Measurements from ENCODE around the gene ROR2. TPM values are rescaled to one million over a fixed set of nuclear protein-coding genes. Genes with fewer than 3 reads are reported as not detected.
A peak's percentile ranks its signal among the peaks of the same experiment; 100 is the strongest.

Gene ROR2
- total and polyA plus RNA-seq, 2 of the 8 experiments (the other 6 are each of a cell fraction or from before 2014, with no cell fraction given) = 2.7 to 4.3 TPM

DNA sequence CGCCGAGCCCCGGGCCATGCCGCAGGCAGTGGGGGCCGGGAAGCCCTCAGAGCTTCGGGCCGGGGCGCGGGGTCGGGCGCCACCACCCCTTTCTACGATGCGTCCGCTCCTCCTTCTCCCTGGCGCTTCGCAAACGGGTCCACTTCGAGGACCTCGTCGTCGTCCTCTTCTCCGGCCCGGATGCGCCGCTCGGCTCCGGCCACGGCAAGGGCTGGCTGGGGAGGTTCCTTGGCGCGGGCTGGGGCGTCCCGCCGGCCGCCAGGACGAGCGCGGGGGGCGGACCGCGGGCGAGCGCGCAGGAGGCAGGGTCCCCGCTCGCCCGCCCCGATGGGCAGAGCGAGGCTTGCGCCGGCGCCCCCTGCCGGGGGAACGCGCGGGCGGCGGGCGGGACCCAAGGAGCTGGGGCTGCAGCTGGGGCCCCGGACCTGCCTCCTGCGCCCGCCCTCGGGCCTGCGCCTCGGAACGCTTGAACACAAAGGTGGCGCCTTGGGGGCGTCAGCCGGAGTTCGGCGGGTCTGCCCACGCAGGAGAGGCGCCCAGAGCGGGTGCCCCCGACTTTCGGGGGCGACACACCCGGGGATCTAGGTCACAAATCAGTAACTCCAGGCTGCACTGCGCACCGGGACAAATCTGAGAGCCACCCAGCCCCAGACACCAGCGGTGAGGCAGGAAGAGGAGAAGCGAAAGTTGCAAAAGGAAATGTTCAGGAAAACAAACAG, at the start of gene ROR2 (continued):
- no peak for TF ChIP-seq GTF2F1 (IDR thresholded peaks at IDR 0.05; ENCODE audit: borderline replicate concordance, low read depth, low read length)
- TF ChIP-seq FOSL1 (IDR thresholded peaks at IDR 0.05; ENCODE audit: insufficient read depth, low read depth, low read length) = no peak
- no peak for TF ChIP-seq CEBPB (IDR thresholded peaks at IDR 0.05; ENCODE audit: low read depth, low read length)
- no peak for TF ChIP-seq E2F6 (IDR thresholded peaks at IDR 0.05)
- TF ChIP-seq EGR1 (IDR thresholded peaks at IDR 0.05; ENCODE audit: borderline replicate concordance, low read depth, low read length) = peak; percentile 49; the same call in 1 of the 2 replicates
- TF ChIP-seq, protein P1, sequence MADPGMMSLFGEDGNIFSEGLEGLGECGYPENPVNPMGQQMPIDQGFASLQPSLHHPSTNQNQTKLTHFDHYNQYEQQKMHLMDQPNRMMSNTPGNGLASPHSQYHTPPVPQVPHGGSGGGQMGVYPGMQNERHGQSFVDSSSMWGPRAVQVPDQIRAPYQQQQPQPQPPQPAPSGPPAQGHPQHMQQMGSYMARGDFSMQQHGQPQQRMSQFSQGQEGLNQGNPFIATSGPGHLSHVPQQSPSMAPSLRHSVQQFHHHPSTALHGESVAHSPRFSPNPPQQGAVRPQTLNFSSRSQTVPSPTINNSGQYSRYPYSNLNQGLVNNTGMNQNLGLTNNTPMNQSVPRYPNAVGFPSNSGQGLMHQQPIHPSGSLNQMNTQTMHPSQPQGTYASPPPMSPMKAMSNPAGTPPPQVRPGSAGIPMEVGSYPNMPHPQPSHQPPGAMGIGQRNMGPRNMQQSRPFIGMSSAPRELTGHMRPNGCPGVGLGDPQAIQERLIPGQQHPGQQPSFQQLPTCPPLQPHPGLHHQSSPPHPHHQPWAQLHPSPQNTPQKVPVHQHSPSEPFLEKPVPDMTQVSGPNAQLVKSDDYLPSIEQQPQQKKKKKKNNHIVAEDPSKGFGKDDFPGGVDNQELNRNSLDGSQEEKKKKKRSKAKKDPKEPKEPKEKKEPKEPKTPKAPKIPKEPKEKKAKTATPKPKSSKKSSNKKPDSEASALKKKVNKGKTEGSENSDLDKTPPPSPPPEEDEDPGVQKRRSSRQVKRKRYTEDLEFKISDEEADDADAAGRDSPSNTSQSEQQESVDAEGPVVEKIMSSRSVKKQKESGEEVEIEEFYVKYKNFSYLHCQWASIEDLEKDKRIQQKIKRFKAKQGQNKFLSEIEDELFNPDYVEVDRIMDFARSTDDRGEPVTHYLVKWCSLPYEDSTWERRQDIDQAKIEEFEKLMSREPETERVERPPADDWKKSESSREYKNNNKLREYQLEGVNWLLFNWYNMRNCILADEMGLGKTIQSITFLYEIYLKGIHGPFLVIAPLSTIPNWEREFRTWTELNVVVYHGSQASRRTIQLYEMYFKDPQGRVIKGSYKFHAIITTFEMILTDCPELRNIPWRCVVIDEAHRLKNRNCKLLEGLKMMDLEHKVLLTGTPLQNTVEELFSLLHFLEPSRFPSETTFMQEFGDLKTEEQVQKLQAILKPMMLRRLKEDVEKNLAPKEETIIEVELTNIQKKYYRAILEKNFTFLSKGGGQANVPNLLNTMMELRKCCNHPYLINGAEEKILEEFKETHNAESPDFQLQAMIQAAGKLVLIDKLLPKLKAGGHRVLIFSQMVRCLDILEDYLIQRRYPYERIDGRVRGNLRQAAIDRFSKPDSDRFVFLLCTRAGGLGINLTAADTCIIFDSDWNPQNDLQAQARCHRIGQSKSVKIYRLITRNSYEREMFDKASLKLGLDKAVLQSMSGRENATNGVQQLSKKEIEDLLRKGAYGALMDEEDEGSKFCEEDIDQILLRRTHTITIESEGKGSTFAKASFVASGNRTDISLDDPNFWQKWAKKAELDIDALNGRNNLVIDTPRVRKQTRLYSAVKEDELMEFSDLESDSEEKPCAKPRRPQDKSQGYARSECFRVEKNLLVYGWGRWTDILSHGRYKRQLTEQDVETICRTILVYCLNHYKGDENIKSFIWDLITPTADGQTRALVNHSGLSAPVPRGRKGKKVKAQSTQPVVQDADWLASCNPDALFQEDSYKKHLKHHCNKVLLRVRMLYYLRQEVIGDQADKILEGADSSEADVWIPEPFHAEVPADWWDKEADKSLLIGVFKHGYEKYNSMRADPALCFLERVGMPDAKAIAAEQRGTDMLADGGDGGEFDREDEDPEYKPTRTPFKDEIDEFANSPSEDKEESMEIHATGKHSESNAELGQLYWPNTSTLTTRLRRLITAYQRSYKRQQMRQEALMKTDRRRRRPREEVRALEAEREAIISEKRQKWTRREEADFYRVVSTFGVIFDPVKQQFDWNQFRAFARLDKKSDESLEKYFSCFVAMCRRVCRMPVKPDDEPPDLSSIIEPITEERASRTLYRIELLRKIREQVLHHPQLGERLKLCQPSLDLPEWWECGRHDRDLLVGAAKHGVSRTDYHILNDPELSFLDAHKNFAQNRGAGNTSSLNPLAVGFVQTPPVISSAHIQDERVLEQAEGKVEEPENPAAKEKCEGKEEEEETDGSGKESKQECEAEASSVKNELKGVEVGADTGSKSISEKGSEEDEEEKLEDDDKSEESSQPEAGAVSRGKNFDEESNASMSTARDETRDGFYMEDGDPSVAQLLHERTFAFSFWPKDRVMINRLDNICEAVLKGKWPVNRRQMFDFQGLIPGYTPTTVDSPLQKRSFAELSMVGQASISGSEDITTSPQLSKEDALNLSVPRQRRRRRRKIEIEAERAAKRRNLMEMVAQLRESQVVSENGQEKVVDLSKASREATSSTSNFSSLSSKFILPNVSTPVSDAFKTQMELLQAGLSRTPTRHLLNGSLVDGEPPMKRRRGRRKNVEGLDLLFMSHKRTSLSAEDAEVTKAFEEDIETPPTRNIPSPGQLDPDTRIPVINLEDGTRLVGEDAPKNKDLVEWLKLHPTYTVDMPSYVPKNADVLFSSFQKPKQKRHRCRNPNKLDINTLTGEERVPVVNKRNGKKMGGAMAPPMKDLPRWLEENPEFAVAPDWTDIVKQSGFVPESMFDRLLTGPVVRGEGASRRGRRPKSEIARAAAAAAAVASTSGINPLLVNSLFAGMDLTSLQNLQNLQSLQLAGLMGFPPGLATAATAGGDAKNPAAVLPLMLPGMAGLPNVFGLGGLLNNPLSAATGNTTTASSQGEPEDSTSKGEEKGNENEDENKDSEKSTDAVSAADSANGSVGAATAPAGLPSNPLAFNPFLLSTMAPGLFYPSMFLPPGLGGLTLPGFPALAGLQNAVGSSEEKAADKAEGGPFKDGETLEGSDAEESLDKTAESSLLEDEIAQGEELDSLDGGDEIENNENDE (IDR thresholded peaks at IDR 0.05; ENCODE audit: insufficient replicate concordance, low read length) = no peak
- TF ChIP-seq KDM4A (IDR thresholded peaks at IDR 0.05; ENCODE audit: low read depth, low read length, severe bottlenecking) = peak; percentile 90
- 0 out of 2 replicates have a peak, but pooled peaks have one; percentile 30 for TF ChIP-seq PHF8 (conservative IDR thresholded peaks at IDR 0.05; ENCODE audit: low read depth, low read length)
- peak; percentile 39 for TF ChIP-seq ASH2L (IDR thresholded peaks at IDR 0.05; ENCODE audit: low read length)

Measured in H1 (cell line).